ENCODE data around the gene TMEM185A. TPM values are rescaled to one million over a fixed set of nuclear protein-coding genes. Genes with fewer than 3 reads are reported as not detected.

TMEM185A gene
- total RNA-seq, 1 donor from 2014 or later, result 29.3 TPM

GRCh38 chrX:149641835-149642234 lies 10.2 kb upstream of the TMEM185A start:
- no peak for TF ChIP-seq CTCF (IDR thresholded peaks at IDR 0.05; ENCODE audit: unreplicated experiment)
- Mint-ChIP-seq H3K27ac (no peak overlapping the region), H3K4me3 (no peak overlapping the region), H3K4me1 (no peaks in the 10 kb centered on the region), H3K36me3 (no peaks in the 10 kb centered on the region), H3K9me3 (peaks cover 28% of the 10 kb centered on the region), H3K27me3 (ENCODE audit: low read depth) (peaks cover 7% of the 10 kb centered on the region)
- DNase-seq (ENCODE audit: low spot score in 2 of 2, unreplicated experiment in 2 of 2), result no peak

- H3K36me3 Mint-ChIP-seq, result no peaks in the 10 kb centered on the region
Measured at GRCh38 chrX:149641432-149641831, 9.8 kb upstream of the TMEM185A start.

GRCh38 chrX:149639568-149639967 lies 8.0 kb upstream of the TMEM185A start:
- Mint-ChIP-seq H3K9me3 (peaks cover 30% of the 10 kb centered on the region), H3K4me1 (no peaks in the 10 kb centered on the region), H3K27me3 (ENCODE audit: low read depth) (peaks cover 11% of the 10 kb centered on the region), H3K27ac (no peak overlapping the region), H3K4me3 (no peak overlapping the region), H3K36me3 (no peaks in the 10 kb centered on the region)
- no peak for DNase-seq (ENCODE audit: low spot score in 2 of 2, unreplicated experiment in 2 of 2)
- no peak for TF ChIP-seq CTCF (IDR thresholded peaks at IDR 0.05; ENCODE audit: unreplicated experiment)

More at GRCh38 chrX:149641432-149641831, 9.8 kb upstream of the TMEM185A start:
- no peak for TF ChIP-seq CTCF (IDR thresholded peaks at IDR 0.05; ENCODE audit: unreplicated experiment)
- H3K4me3 Mint-ChIP-seq, result no peak overlapping the region
- H3K9me3 Mint-ChIP-seq, result peaks cover 32% of the 10 kb centered on the region
- no peak for DNase-seq (ENCODE audit: low spot score in 2 of 2, unreplicated experiment in 2 of 2)
- H3K27me3 Mint-ChIP-seq (ENCODE audit: low read depth), result peaks cover 7% of the 10 kb centered on the region
- no peaks in the 10 kb centered on the region for H3K4me1 Mint-ChIP-seq
- H3K27ac Mint-ChIP-seq, result no peak overlapping the region

GRCh38 chrX:149638860-149639259 lies 7.3 kb upstream of the TMEM185A start:
- H3K27me3 Mint-ChIP-seq (ENCODE audit: low read depth), result peaks cover 17% of the 10 kb centered on the region
- TF ChIP-seq CTCF (IDR thresholded peaks at IDR 0.05; ENCODE audit: unreplicated experiment), result no peak
- peaks cover 30% of the 10 kb centered on the region for H3K9me3 Mint-ChIP-seq
- no peak overlapping the region for H3K4me3 Mint-ChIP-seq
- no peaks in the 10 kb centered on the region for H3K36me3 Mint-ChIP-seq
- H3K27ac Mint-ChIP-seq, result no peak overlapping the region
- no peaks in the 10 kb centered on the region for H3K4me1 Mint-ChIP-seq
- no peak for DNase-seq (ENCODE audit: low spot score in 2 of 2, unreplicated experiment in 2 of 2)

GRCh38 chrX:149633511-149633910 lies 1.9 kb upstream of the TMEM185A start:
- Mint-ChIP-seq H3K4me1 (peaks cover 10% of the 10 kb centered on the region), H3K36me3 (no peaks in the 10 kb centered on the region), H3K27me3 (ENCODE audit: low read depth) (peaks cover 31% of the 10 kb centered on the region), H3K9me3 (peaks cover 22% of the 10 kb centered on the region), H3K4me3 (no peak overlapping the region), H3K27ac (no peak overlapping the region)
- no peak for TF ChIP-seq CTCF (IDR thresholded peaks at IDR 0.05; ENCODE audit: unreplicated experiment)
- DNase-seq (ENCODE audit: low spot score in 2 of 2, unreplicated experiment in 2 of 2), result no peak

- no peak for TF ChIP-seq CTCF (IDR thresholded peaks at IDR 0.05; ENCODE audit: unreplicated experiment)
Measured at GRCh38 chrX:149630681-149631233, 835 bp downstream of the TMEM185A start.

More at GRCh38 chrX:149630681-149631233, 835 bp downstream of the TMEM185A start:
- Mint-ChIP-seq H3K4me3 (peak overlapping the region; percentile 92), H3K36me3 (no peaks in the 10 kb centered on the region), H3K4me1 (peaks cover 18% of the 10 kb centered on the region), H3K9me3 (peaks cover 10% of the 10 kb centered on the region), H3K27ac (peak overlapping the region; percentile 90), H3K27me3 (ENCODE audit: low read depth) (peaks cover 31% of the 10 kb centered on the region)
- no peak for DNase-seq (ENCODE audit: low spot score in 2 of 2, unreplicated experiment in 2 of 2)

Measured in mesothelial cell of epicardium (in vitro differentiated cells).